MCF 10A (cell line): Measurements from ENCODE around the gene CALCR. TPM values are rescaled to one million over a fixed set of nuclear protein-coding genes. Genes with fewer than 3 reads are reported as not detected.

Source experiments
- BruUV-seq: library from RNA; stranded (reverse); fragments of 400-500 nt; replicated peaks from 2 replicates; lab custom pipeline; 2021; lab: Mats Ljungman, UMichigan
- CTCF ChIA-PET: fragments of 300-600 bp; sonication (Branson Sonifier 250); formaldehyde crosslinking; extraction: SDS; loops from one replicate; lab custom pipeline; 2021; ENCODE audit warnings: antibody characterized with exemption, inconsistent platforms; lab: Yijun Ruan, JAX
- POLR2A ChIA-PET: fragments of 300-600, 350-650 bp; sonication (Branson Sonifier 250); formaldehyde crosslinking; extraction: SDS; loops from one replicate; lab custom pipeline; 2020; ENCODE audit warnings: antibody characterized with exemption, inconsistent platforms; lab: Yijun Ruan, JAX
- DNase-seq: peaks from one replicate; pipeline ENCODE4 v3.0.0-alpha.2; 2018; ENCODE audit not compliant: unreplicated experiment
- H3K27ac Mint-ChIP-seq: one replicate; pipeline ENCODE4 v1.8.0; 2022; ENCODE audit warnings: mild to moderate bottlenecking, low read depth, mixed read lengths; ENCODE audit not compliant: unreplicated experiment
- H3K27me3 Mint-ChIP-seq: one replicate; pipeline ENCODE4 v1.8.0; 2022; ENCODE audit warnings: mixed read lengths; ENCODE audit not compliant: insufficient read depth, unreplicated experiment
- H3K36me3 Mint-ChIP-seq: one replicate; pipeline ENCODE4 v1.8.0; 2022; ENCODE audit warnings: mild to moderate bottlenecking, moderate library complexity, mixed read lengths; ENCODE audit not compliant: insufficient read depth, unreplicated experiment
- H3K4me1 Mint-ChIP-seq: one replicate; pipeline ENCODE4 v1.8.0; 2022; ENCODE audit warnings: mixed read lengths; ENCODE audit not compliant: insufficient read depth, unreplicated experiment
- H3K4me3 Mint-ChIP-seq: one replicate; pipeline ENCODE4 v1.8.0; 2022; ENCODE audit warnings: mild to moderate bottlenecking, moderate library complexity, mixed read lengths; ENCODE audit not compliant: unreplicated experiment
- H3K9me3 Mint-ChIP-seq: one replicate; pipeline ENCODE4 v1.8.0; 2022; ENCODE audit warnings: mixed read lengths; ENCODE audit not compliant: unreplicated experiment
- intact Hi-C: fragments of 100-400 bp; cut with micrococcal nuclease; formaldehyde crosslinking; loops from 2 replicates; pipeline ENCODE4 v1.14.1; 2022
- total RNA-seq: library from RNA; stranded (reverse); gene quantifications from 2 replicates; pipeline ENCODE4 v1.2.3, GENCODE V29; 2022
- TF ChIP-seq, protein P1 (sequence below): fragments of 200-600 bp; IDR thresholded peaks from one replicate; pipeline ENCODE4 v1.8.0; 2022; ENCODE audit warnings: antibody characterized with exemption, mild to moderate bottlenecking; ENCODE audit not compliant: unreplicated experiment

The CALCR gene
- total RNA-seq, 1 experiment from 2014 or later, result not detected

DNA sequence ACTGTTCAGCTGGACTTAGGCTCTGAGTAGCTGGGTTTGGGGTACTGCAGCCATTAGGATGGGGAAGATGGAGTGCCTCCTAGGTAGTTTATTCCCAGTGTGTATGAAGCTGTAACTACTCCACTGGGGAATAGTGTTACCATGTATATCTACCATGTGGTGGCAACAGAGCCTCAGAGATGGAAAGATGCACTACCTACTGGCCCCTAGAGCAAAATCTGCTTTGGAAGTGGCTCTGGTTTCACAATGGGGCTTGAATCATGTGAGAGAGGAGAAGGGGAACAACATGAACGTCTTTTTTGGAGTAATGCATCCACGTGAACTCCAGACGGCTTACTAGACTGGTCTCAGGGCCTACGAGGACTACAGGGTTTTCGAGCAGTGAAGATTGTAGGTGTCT lies 167.3 kb downstream of the CALCR start:
- peaks cover 12% of the 10 kb centered on the region for H3K9me3 Mint-ChIP-seq
- H3K27ac Mint-ChIP-seq, result no peak overlapping the region
- no peak for DNase-seq
- H3K4me1 Mint-ChIP-seq, result no peaks in the 10 kb centered on the region
- H3K36me3 Mint-ChIP-seq, result no peaks in the 10 kb centered on the region
- BruUV-seq, result no TSS peak
- ChIA-PET POLR2A (no interaction called here), CTCF (interaction anchor here (1.0 kb wide), 1 partner anchor 41 kb away, joined by 4 read pairs; no protein-coding TSS in a partner anchor)
- no peak overlapping the region for H3K4me3 Mint-ChIP-seq
- intact Hi-C loops, result no loop called here
- H3K27me3 Mint-ChIP-seq, result peaks cover 83% of the 10 kb centered on the region
- TF ChIP-seq, protein P1, sequence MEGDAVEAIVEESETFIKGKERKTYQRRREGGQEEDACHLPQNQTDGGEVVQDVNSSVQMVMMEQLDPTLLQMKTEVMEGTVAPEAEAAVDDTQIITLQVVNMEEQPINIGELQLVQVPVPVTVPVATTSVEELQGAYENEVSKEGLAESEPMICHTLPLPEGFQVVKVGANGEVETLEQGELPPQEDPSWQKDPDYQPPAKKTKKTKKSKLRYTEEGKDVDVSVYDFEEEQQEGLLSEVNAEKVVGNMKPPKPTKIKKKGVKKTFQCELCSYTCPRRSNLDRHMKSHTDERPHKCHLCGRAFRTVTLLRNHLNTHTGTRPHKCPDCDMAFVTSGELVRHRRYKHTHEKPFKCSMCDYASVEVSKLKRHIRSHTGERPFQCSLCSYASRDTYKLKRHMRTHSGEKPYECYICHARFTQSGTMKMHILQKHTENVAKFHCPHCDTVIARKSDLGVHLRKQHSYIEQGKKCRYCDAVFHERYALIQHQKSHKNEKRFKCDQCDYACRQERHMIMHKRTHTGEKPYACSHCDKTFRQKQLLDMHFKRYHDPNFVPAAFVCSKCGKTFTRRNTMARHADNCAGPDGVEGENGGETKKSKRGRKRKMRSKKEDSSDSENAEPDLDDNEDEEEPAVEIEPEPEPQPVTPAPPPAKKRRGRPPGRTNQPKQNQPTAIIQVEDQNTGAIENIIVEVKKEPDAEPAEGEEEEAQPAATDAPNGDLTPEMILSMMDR, result no peak

DNA sequence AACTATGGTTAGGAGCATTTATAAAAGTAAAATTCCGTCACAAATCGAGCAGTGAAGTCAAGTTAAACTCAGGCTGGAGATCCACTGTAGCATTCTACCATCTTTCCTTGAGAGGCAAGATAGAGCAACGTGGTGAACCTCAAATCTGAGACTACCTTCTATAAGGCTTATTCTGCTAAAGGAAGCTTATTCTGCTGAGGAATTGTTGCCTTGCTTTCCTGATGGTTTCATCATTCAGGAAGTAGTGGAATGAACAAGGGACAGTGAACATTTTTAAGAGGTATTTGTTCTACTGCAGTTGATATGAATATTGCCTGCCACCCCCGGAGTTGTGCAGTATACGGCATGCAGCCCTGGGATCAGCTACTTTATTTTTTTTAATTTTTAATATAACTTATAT lies 171.6 kb downstream of the CALCR start:
- ChIA-PET POLR2A (no interaction called here), CTCF (interaction anchor here (1.2 kb wide), 1 partner anchor 11 kb away, joined by 3 read pairs; no protein-coding TSS in a partner anchor)
- TF ChIP-seq, protein P1, result no peak
- H3K27me3 Mint-ChIP-seq, result peaks cover 40% of the 10 kb centered on the region
- H3K36me3 Mint-ChIP-seq, result no peaks in the 10 kb centered on the region
- H3K27ac Mint-ChIP-seq, result no peak overlapping the region
- no TSS peak for BruUV-seq
- H3K4me3 Mint-ChIP-seq, result no peak overlapping the region
- no peak for DNase-seq
- peaks cover 12% of the 10 kb centered on the region for H3K9me3 Mint-ChIP-seq
- H3K4me1 Mint-ChIP-seq, result no peaks in the 10 kb centered on the region
- intact Hi-C loops, result no loop called here

DNA sequence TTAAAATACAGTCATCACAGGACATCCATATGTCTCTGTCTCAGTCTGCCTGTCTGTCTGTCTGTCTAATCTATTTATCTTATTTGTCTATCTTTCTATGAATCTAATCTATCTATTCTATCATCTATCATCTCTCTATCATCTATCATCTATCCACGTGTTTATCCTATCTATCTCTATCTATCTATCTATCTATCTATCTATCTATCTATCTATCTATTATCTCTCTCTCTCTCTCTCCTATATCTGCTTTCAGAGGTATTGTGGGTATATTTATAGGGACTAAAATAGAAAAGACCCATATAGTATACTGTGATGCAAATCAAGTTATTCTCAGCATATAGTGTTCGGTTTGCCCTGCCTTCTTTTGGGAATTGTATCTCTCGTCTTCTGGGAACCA lies 174.9 kb downstream of the CALCR start:
- Mint-ChIP-seq H3K27me3 (peaks cover 10% of the 10 kb centered on the region), H3K27ac (no peak overlapping the region), H3K4me1 (no peaks in the 10 kb centered on the region), H3K36me3 (no peaks in the 10 kb centered on the region), H3K4me3 (no peak overlapping the region), H3K9me3 (peaks cover 2% of the 10 kb centered on the region)
- intact Hi-C loops, result no loop called here
- ChIA-PET POLR2A (no interaction called here), CTCF (interaction anchor here (0.6 kb wide), 1 partner anchor 1871 kb away, joined by 3 read pairs; no protein-coding TSS in a partner anchor)
- DNase-seq, result no peak
- TF ChIP-seq, protein P1, result no peak
- BruUV-seq, result no TSS peak

DNA sequence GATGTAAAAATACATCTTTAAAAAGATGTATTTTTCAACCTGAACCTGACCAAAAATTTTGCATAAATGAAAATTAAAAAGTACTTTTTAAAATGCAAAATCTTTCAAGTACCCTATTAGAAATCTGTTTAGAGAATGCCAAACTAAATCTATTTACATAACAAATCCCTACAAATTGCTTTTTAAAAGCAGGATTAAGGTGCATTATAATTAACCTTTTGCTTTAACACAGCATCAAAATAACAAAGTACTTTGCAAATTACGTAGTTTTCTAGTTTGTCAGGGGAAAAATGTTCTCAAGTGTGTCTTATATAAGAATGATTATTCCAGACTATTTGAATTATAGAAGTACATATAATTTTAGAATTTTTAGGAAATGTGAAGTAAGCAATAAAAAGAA lies 181.5 kb downstream of the CALCR start:
- no peak overlapping the region for H3K27ac Mint-ChIP-seq
- BruUV-seq, result no TSS peak
- H3K27me3 Mint-ChIP-seq, result peaks cover 41% of the 10 kb centered on the region
- H3K9me3 Mint-ChIP-seq, result no peaks in the 10 kb centered on the region
- intact Hi-C loops, result no loop called here
- ChIA-PET POLR2A (no interaction called here), CTCF (interaction anchor here (0.6 kb wide), 1 partner anchor 156 kb away, joined by 3 read pairs; no protein-coding TSS in a partner anchor)
- no peaks in the 10 kb centered on the region for H3K4me1 Mint-ChIP-seq
- H3K36me3 Mint-ChIP-seq, result no peaks in the 10 kb centered on the region
- DNase-seq, result no peak
- TF ChIP-seq, protein P1, result no peak
- no peak overlapping the region for H3K4me3 Mint-ChIP-seq
